NCI-H2171 treated with DMSO at 0.1 percent for 48 hours (cell line): ENCODE data around the gene COL23A1.
"Not testable (repeated sequence)": the region's sequence is repeated elsewhere in the genome, so short reads cannot be mapped to it uniquely, and the experiment has no call there.

Experiments used
- DNase-seq: peaks from one replicate; lab custom pipeline; 2025; lab: John Stamatoyannopoulos, UW

Gene COL23A1

DNA sequence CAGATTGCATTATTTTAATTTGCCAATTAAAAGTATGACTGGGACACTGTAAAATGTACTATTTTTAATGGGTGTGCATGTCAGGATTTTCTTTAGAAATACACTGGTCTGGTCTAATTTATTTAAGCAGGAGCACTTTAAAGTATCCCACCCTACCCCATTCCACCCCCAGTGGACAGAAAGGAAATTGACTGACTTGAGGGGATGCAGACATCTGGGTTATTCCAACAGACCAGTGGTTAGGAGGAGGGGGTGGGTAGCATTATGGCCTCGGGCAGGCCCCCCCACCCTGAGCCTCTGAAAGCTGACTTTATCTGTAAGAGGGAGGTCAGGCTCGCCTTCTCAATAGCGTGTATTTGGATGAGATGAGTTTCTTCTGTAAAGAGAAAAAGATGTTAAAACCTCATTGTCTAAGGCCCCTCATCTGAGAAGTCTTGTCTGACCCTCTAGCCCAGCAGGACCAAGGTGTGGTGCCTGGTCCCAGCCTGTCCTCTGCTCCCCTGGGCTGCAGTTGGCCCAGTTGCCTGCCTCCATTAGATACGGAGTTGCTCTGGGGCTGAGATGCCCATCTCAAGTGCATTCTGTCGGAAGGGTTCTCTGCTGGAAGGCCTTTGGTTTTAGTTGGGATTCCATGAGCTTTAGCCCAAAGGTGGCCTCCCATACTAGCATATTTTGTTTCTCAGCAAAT is 381.5 kb downstream of the COL23A1 start:
- no peak for DNase-seq

DNA sequence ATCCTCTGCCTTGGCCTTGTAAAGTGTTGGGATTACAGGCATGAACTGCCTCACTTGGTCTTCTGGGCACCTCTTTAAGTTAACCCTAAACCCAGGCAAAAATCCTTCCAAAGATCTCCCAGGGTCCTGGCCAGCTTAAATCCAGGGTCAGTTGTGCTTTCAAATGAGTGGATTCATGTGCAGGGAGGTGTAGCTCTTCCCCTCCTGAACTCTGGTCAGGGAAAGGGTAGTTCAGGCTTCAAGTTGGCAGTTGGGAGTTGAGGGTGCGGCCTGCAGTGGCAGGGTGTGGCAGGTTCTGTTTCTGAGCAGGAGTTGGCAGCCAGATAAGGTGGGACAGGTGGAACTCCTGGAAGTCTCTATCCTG is 382.3 kb downstream of the COL23A1 start:
- DNase-seq, result no peak

DNA sequence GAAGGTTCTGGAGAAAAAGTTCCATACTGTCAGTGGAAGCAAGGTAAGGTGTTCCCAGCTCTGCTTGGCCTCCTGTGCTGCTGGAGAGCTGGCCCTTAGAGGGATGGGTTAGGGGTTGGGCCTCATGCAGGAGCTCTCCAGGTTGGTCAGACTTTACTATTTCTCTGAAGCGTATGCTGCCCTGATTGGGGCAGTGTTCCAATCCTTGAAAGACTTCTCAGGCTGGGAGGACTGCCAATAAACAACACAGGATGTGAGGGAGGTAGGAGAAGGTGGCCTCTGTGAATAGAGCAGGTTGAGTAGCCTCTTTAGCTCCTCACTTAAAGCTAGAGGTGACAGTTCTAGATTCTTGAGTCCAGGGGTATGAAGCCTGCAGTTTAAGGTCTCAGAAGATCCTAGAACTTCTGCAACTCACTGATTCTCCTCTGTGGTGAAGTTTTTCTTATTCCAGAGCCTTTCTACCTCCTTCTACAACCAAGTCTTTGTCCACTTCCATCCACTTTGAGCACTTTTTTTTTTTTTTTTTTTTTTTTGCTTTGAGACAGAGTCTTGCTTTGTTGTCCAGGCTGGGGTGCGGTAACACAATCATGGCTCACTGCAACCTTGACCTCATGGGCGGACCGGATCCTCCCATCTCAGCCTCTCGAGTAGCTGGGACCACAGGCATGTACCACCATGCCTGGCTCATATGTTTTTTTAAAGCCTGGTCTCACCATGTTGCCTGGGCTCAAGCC is 382.8 kb downstream of the COL23A1 start:
- DNase-seq, result no peak

DNA sequence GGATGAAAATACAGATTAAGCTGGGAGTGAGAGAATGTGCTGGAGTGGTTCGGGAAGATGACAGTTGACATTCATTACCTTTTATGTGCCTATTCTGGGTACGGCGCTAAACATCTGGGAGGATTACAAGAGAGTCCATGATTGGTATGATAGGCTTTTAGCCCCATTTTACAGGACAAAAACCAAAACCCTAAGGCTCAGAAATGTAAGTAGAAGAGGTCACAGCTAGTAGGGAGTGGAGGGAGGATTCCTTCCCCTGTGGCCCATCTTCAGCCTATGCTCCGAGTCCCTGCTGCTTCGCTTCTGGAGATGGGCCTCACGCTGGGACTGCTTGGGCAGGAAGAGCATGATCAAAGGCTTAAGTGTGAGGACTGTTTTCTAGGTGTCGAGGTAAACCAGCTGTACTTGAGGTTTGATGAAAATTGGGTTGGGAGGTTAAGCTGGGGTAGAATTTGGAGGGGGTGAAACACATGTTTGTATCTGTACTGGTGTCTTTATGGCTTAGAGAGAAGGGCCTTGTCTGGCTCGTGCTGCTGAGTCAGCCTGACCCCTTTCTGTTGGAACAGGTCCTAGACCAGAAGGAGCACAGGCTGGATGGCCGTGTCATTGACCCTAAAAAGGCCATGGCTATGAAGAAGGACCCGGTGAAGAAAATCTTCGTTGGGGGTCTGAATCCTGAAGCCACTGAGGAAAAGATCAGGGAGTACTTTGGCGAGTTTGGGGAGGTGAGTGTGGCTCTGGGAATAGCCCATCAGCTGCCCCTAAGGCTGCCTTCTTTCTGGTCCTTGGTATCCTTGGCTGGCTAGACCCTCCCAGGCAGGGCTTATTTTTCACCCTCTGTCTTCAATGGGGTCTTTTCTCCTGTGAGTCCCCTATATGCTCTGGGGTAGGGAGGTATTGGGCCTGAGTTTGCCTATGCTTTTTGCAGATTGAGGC is 383.8 kb downstream of the COL23A1 start:
- no peak for DNase-seq

DNA sequence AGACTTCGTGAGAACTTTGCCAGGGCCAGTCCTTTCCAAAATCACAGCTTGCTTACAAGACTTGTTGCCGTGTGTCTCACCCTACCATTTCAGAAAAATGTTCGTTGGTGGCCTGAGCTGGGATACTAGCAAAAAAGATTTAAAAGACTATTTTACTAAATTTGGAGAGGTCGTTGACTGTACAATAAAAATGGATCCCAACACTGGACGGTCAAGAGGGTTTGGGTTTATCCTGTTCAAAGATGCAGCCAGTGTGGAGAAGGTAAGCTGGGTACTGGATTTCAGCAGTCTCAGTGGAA is 384.5 kb downstream of the COL23A1 start:
- no peak for DNase-seq

DNA sequence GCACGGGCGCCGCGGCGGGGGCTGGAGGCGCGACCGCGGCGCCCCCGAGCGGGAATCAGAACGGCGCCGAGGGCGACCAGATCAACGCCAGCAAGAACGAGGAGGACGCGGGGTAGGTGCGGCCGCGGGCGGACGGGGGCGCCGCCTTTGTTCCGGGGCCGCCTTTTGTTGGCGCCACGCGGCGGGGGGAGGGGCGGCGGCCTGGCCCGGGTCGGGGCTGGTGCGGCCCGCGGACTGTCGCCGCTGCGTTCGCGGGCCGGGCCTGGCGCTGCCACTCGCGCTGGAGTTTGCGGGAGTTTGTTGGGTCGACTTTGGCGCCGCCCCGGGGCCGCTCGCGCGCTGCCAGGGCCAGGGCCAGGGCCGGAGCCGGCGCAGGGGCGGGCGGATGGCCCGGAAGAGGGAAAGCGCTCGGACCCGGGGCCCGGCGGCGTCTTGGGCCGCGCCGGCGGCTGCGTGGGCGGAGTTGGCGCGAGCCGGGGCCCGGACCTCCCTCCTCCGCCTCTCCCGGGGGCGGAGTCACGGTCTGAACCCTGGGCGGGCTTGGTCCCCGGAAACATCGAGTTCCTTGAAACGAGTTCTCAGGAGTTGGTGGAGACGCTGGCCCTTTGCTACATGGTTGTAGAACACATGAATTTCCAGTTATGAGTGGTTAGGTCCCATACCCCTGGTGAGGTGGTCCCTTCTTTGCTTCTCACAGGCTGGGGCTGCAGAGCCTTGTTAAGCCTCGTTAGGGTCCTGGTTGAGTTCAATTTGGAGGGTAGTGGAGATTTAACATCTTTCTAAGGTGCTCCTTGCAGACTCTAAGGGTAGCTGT is 385.1 kb downstream of the COL23A1 start:
- DNase-seq, result peak; percentile 23

DNA sequence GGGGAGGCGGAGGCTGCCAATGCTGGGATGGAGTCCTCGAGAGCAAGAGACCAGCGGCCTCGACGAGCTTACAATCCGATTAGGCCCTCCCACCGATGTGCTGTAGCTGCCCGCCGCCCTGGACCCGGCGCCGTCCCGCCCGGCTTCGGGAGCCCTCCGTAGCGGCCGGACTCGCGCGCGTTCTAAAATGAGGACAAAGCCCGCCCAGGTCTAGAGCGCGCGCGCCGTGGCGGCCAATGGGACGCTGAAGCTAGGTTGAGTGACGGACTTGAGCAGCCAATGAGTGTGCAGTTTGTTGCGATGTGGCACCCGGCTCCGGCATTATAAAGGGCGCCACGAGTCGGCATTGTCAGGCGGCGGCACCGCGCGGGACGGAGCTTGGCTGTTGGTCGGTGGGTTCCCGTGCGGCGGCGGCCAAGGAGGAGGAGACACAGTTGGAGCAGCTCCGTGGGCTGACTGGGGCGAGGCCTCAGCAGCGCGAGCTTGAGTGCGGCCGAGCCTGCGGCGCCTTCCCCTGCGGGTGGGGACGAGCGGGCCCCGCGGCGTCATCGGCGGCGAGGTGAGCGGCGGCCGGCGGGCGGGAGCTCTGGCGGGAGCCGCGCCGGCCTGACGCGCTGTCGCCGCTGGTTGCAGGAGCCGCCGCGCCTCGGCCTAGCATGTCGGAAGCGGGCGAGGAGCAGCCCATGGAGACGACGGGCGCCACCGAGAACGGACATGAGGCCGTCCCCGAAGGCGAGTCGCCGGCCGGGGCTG is 385.8 kb downstream of the COL23A1 start, which contains the start of gene HNRNPAB:
HNRNPAB (plus strand) TSS at position 352 of the 753 bp plus-strand sequence; CDS start at position 657, 305 bp downstream.
- DNase-seq, result peak; percentile 82

DNA sequence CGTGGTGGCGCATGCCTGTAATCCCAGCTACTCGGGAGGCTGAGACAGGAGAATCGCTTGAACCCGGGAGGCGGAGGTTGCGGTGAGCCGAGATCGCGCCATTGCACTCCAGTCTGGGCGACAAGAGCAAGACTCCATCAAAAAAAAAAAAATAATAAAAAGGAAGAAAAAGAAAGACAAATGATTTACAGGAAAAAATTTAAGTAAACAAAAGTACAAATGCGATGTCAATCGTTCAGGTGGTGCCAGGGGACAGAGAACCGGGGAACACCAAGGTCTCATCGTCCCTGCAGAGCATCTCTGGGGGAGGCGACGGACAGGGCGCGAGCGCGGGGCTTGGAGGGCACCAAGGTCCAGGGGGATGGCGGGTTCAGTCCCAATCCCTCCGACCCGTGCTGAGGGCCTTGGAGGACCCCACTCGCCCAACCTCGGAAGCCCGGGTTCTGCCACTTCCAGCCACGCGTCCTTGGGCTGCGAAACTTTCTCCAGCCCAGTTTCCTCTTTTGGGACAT is 386.5 kb downstream of the COL23A1 start:
- peak; percentile 13 for DNase-seq

DNA sequence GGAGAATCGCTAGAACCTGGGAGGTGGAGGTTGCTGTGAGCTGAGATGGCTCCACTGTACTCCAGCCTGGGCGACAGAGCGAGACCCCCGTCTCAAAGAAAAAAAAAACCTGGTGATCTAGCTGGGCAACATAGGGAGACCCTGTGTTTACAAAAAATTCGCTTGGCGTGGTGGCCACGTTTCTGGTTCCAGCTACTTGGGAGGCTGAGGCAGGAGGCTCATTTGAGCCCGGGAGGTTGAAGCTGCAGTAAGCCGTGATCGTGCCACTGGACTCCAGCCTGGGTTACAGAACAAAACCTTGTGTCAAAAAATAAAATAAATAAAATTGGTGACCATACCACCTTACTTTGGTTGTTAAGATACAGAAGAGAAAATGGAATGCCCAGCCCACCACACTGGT is 387.7 kb downstream of the COL23A1 start:
- DNase-seq, result no peak

DNA sequence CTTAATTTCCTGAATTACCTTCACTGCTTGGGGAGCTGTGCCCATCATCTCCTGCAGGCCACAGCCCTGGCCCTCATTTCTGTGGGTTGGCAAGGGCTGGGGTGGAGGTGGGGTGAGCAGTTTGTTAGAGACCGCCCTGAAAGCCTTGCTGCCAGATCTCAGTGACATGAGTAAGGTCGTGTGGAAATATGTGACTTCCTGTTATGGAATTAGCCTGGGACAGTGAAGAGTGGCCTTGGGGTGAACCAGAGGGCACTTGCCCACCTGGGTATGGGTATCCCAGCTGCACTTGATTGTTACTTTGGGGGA is 388.3 kb downstream of the COL23A1 start:
- DNase-seq, result no peak

DNA sequence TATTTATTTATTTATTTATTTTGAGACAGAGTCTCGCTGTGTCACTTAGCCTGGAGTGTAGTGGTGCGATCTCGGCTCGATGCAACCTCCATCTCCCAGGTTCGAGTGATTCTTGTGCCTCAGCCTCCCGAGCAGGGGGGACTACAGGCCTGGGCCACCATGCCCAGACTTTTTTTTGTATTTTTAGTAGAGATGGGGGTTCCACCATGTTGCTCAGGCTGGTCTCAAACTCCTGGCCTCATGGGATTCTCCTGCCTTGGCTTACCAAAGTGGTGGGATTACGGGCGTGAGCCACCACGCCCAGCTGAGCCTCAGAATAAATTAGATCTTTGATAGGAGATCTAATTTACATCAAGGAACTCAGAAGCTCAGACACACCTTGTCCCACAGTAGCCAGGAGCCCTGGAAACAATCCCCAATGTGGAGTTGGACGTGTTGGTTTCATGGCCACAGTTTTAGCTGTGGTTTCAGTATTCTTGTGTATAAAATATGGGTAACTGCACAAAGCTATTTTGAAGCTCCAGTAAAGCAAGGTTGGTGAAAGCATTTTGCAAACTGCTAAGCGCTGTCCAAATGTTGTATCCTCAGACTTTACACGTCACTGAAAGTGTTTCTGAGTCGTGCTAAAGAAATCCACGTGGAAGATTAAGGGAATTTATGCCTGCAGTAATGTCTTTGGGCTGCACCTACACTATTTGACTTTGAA is 388.8 kb downstream of the COL23A1 start:
- DNase-seq, result no peak

DNA sequence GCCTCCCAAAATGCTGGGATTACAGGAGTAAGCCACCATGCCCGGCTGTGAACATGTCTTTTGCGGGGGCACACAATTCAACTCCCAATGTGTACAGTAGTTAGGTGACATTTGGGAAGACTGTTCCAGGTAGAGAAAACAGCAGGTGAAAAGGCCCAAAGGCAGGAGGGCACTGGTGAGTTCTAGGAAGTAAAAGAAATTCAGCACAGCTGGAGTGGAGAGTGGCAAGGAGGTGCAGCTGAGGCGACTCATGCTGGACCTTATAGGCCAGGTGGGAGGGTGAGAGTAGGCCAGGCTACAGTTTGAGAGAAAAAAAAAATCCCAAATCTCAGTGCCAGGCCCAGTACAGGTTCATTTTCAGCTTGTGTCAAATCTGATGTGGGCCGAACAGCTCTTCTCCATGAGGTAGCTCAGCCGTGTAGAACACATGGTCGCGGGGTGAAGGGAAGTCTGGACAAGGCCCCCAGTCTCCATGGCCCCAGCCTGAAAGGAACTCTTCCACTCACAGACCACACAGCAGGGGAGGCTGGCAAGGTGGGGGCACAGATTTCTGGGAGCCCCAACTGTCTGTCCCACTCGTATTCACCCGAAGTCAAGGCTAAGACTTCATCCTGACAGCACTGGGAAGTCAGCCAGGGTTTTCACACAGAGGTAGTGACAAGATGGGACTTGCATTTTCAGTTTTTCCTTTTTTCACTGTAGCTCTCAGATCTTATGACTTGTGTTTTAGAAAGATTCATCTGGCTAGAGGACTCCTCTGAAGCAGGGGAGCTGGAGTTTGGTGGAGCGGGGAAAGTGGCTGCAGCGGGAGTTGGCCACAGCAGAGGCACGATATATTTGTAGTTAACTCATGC is 390.4 kb downstream of the COL23A1 start:
- peak; percentile 58 for DNase-seq

DNA sequence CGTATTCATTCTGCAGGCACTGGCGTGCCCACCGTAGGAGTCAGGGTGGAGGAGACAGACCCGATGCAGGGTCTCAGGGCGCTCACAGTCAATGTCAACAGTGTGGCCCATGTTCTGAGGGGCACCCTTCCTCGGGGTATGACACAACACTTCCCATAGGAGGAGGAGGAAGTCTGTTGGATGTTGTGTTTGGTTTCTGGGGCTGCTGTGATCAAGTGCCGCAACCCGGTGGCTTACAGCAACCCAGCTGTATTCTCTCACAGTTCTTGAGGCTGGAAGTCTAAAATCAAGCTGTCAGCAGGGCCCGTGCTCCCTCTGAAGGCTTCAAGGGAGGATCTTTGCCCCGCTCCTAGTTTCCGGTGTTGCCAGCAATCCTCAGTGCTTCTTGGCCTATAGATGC is 391.5 kb downstream of the COL23A1 start:
- no peak for DNase-seq

DNA sequence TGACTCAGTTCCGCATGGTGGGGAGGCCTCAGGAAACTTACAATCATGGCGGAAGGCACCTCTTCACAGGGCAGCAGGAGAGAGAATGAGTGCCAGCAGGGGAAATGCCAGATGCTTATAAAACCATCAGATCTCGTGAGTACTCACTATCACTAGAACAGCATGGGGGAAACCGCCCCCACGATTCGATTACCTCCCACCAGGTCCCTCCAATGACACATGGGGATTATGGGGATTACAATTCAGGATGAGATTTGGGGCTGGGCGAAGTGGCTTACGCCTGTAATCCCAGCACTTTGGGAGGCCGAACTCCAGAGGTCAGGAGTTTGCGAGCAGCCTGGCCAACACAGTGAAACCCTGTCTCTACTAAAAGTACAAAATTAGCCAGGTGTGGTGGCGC is 392.0 kb downstream of the COL23A1 start:
- DNase-seq, result not testable (repeated sequence)

DNA sequence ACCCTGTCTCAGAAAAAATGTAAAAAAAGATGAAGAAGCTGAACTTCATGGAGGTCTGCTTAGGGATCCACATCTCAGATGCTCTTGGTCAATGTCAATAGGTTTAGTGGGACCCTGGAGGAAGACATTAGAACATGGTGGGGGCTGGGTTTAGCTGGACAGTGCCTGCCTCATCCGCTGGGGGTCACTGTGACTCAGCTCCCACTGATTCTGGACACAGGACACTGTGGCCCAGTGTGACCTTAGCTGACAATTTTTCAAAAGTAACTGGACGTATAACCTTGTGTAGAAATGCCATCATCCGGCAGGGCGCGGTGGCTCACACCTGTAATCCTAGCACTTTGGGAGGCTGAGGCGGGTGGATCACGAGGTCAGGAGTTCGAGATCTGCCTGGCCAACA is 393.2 kb downstream of the COL23A1 start:
- DNase-seq, result no peak

DNA sequence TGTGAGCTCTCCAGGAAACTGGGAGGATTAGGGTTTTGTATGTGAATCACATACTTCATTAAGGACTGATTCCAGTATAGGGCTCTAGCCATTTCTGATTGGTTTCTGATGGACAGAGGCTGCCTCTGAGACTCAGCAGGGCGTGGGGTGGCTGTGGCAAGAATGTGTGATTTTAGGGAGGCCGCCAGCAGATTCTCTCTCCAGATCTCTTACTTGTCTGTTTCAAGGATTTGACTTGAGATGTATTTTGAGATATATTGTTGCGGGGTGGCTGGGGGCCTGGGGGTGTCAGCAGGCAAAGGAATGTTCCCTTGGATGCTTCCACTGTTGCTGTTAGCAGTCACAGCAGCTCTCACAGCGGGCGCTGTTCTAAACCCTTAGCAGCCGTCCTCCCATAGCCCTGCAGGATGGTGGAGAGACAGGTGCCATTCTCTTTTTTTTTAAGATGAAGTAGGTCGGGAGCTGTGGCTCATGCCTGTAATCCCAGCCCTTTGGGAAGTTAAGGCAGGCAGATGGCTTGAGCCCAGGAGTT is 393.8 kb downstream of the COL23A1 start:
- DNase-seq, result no peak

DNA sequence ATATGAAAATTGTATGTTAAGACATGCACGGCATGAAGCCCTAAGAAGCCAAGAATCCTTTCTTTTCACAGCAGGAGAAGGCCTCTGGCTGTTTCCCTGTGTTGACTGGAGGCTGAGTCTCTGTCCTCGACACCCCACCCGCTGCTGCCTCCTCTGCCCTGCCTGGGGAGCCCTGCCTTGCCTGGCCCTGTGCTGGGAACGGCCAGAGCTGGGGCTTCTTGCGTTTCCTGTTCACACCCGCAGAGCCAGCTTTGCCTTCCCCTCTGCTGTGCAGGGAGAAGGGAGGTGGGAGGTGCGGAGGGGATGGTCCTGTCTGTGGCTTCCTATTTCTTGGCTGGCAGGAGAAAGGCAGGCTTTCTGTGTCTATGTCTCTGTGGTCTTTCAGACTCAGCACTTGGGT is 396.2 kb downstream of the COL23A1 start:
- no peak for DNase-seq

DNA sequence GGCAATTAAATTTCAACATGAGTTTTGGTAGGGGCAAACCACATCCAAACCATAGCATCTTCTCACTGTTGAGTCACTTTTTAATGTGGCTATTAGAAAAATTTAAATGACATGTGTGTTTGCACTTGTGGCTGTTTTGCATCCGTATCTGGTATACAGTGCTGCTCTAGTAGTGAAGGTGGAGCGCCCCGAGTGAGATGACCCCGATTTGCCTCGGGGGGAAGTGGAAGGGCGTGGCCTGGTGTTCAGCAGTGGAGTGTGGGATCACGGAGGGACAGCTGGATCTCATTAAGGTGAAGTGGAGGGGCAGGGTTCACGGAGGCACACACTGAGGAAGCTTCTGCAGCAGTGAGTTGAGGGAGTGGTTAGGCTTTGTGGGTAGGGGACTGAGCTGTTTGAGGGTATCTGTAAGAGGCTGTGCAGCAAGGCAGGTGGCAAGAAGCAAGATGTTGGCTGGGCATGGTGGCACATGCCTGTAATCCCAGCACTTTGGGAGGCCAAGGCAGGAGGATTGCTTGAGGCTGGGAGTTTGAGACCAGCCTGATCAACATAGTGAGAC is 396.9 kb downstream of the COL23A1 start:
- no peak for DNase-seq

DNA sequence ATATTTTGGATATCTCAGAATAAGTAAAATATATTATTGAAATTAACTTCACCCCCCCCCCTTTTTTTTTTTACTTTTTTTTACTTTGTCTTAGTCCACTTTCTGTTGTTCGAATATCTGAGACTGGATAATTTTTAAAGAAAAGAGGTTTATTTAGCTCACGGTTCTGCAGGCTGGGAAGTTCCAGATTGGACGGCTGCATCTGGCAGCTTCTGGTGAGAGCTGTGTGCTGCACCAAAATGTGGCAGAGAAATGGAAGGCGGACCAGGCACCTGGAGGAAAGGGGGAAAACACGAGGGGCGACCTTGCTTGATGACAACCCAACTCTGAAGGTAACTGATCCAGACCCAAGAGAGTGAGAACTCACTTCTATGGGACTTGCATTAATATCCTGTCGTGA is 397.4 kb downstream of the COL23A1 start:
- DNase-seq, result no peak
